Astrocyte of the cerebellum (primary cell): ENCODE results near the gene TAB2.

Experiments used
- DNase-seq: peaks from one replicate; pipeline ENCODE4 v3.0.0-alpha.2; 2011; ENCODE audit warnings: low read depth
- H3K4me3 ChIP-seq: 2 replicates; pipeline ENCODE4 v1.5.1; 2011; ENCODE audit warnings: mild to moderate bottlenecking, low read depth, low read length, moderate library complexity
- CTCF ChIP-seq: IDR thresholded peaks from 2 replicates; pipeline ENCODE4 v1.5.1; 2012; ENCODE audit warnings: low read length, low read depth, moderate library complexity, mild to moderate bottlenecking; ENCODE audit errors: missing control alignments
- in situ Hi-C: cut with HindIII; loops from 2 replicates; pipeline ENCODE4 v1.10.0; 2017; ENCODE audit warnings: low sequenced_read_pairs

Gene TAB2

GRCh38 chr6:149368065-149368464 is 50.6 kb downstream of the TAB2 start:
- in situ Hi-C loops, result no loop called here
- no peak for TF ChIP-seq CTCF

GRCh38 chr6:149371154-149371553 is 53.6 kb downstream of the TAB2 start:
- in situ Hi-C loops, result no loop called here
- no peak overlapping the region for H3K4me3 ChIP-seq
- no peak for DNase-seq
- no peak for TF ChIP-seq CTCF

More at GRCh38 chr6:149368065-149368464, 50.6 kb downstream of the TAB2 start:
- H3K4me3 ChIP-seq, result no peak overlapping the region
- no peak for DNase-seq

GRCh38 chr6:149372062-149372461 is 54.5 kb downstream of the TAB2 start:
- DNase-seq, result no peak
- in situ Hi-C loops, result no loop called here
- H3K4me3 ChIP-seq, result no peak overlapping the region
- TF ChIP-seq CTCF, result no peak

- in situ Hi-C loops, result no loop called here
- no peak for DNase-seq
- TF ChIP-seq CTCF, result no peak
- no peak overlapping the region for H3K4me3 ChIP-seq
Measured at GRCh38 chr6:149373511-149373910, 56.0 kb downstream of the TAB2 start.

- TF ChIP-seq CTCF, result no peak
- H3K4me3 ChIP-seq, result no peak overlapping the region
- in situ Hi-C loops, result no loop called here
- no peak for DNase-seq
Measured at GRCh38 chr6:149379977-149380376, 62.5 kb downstream of the TAB2 start.

GRCh38 chr6:149380523-149380922 is 63.0 kb downstream of the TAB2 start:
- in situ Hi-C loops, result no loop called here
- H3K4me3 ChIP-seq, result no peak overlapping the region
- no peak for TF ChIP-seq CTCF
- DNase-seq, result no peak

GRCh38 chr6:149383371-149383770 is 65.9 kb downstream of the TAB2 start:
- no peak for DNase-seq
- no peak overlapping the region for H3K4me3 ChIP-seq
- in situ Hi-C loops, result no loop called here
- TF ChIP-seq CTCF, result no peak
